ENCODE results near the gene LARGE1. TPM values are rescaled to one million over a fixed set of nuclear protein-coding genes. Genes with fewer than 3 reads are reported as not detected.

Gene LARGE1
- total RNA-seq, 1 experiment from 2014 or later: 1.3 TPM

- ChIA-PET POLR2A (ENCODE audit: unreplicated experiment) (no interaction called here), CTCF (no interaction called here)
- no peaks in the 10 kb centered on the region for H4K20me1 ChIP-seq (ENCODE audit: low read length)
- H3K4me2 ChIP-seq (ENCODE audit: low read length): no peak overlapping the region
- no peak overlapping the region for H3K27ac ChIP-seq (ENCODE audit: low read length)
- intact Hi-C loops (cut with micrococcal nuclease): no loop called here
- no peaks in the 10 kb centered on the region for H3K27me3 ChIP-seq (ENCODE audit: low read length)
- ATAC-seq (no peak), DNase-seq (no peak)
- no peaks in the 10 kb centered on the region for H3K79me2 ChIP-seq (ENCODE audit: low read length)
- no peaks in the 10 kb centered on the region for H3K9me2 ChIP-seq (replicated peaks; ENCODE audit: low read length)
- H3K9ac ChIP-seq (ENCODE audit: low read length): no peak overlapping the region
- no peaks in the 10 kb centered on the region for H3K9me3 ChIP-seq (ENCODE audit: low read length)
- BruUV-seq (replicated peaks): no TSS peak
- no peak overlapping the region for H2AFZ ChIP-seq (ENCODE audit: low read length)
- no peak overlapping the region for H3K4me3 ChIP-seq (ENCODE audit: low read length)
- H3K4me1 ChIP-seq (ENCODE audit: insufficient read depth, low read length): no peaks in the 10 kb centered on the region
- H3K36me3 ChIP-seq (ENCODE audit: low read depth, low read length): no peaks in the 10 kb centered on the region
- no peaks in the 10 kb centered on the region for H3F3A ChIP-seq (ENCODE audit: low read length, unreplicated experiment)
- TF ChIP-seq EZH2 (IDR thresholded peaks at IDR 0.05; ENCODE audit: low read length, unreplicated experiment) (no peak), EZH2phosphoT487 (IDR thresholded peaks at IDR 0.05; ENCODE audit: borderline replicate concordance, low read length) (no peak)
- TF ChIP-seq, protein P1, sequence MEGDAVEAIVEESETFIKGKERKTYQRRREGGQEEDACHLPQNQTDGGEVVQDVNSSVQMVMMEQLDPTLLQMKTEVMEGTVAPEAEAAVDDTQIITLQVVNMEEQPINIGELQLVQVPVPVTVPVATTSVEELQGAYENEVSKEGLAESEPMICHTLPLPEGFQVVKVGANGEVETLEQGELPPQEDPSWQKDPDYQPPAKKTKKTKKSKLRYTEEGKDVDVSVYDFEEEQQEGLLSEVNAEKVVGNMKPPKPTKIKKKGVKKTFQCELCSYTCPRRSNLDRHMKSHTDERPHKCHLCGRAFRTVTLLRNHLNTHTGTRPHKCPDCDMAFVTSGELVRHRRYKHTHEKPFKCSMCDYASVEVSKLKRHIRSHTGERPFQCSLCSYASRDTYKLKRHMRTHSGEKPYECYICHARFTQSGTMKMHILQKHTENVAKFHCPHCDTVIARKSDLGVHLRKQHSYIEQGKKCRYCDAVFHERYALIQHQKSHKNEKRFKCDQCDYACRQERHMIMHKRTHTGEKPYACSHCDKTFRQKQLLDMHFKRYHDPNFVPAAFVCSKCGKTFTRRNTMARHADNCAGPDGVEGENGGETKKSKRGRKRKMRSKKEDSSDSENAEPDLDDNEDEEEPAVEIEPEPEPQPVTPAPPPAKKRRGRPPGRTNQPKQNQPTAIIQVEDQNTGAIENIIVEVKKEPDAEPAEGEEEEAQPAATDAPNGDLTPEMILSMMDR (conservative IDR thresholded peaks at IDR 0.05; ENCODE audit: low read depth, low read length): no peak
These were observed 236.2 kb downstream of the LARGE1 start for GRCh38 chr22:33684087-33684486.

GRCh38 chr22:33682927-33683326 is 237.3 kb downstream of the LARGE1 start:
- Histone ChIP-seq H3K79me2 (ENCODE audit: low read length) (no peaks in the 10 kb centered on the region), H3K27me3 (ENCODE audit: low read length) (no peaks in the 10 kb centered on the region), H3K4me1 (ENCODE audit: insufficient read depth, low read length) (no peaks in the 10 kb centered on the region), H3K9me3 (ENCODE audit: low read length) (no peaks in the 10 kb centered on the region), H2AFZ (ENCODE audit: low read length) (no peak overlapping the region), H3K36me3 (ENCODE audit: low read depth, low read length) (no peaks in the 10 kb centered on the region), H3K4me2 (ENCODE audit: low read length) (no peak overlapping the region), H3K9me2 (replicated peaks; ENCODE audit: low read length) (no peaks in the 10 kb centered on the region), H3K4me3 (ENCODE audit: low read length) (no peak overlapping the region), H4K20me1 (ENCODE audit: low read length) (no peaks in the 10 kb centered on the region), H3K27ac (ENCODE audit: low read length) (no peak overlapping the region), H3F3A (ENCODE audit: low read length, unreplicated experiment) (no peaks in the 10 kb centered on the region), H3K9ac (ENCODE audit: low read length) (no peak overlapping the region)
- POLR2A ChIA-PET (ENCODE audit: unreplicated experiment): no interaction called here
- intact Hi-C loops (cut with micrococcal nuclease): no loop called here
- ATAC-seq (no peak), DNase-seq (no peak)
- CTCF ChIA-PET: no interaction called here
- TF ChIP-seq EZH2phosphoT487 (IDR thresholded peaks at IDR 0.05; ENCODE audit: borderline replicate concordance, low read length): no peak
- no TSS peak for BruUV-seq (replicated peaks)

- H3K36me3 ChIP-seq (ENCODE audit: low read depth, low read length): no peaks in the 10 kb centered on the region
- H3K9me3 ChIP-seq (ENCODE audit: low read length): no peaks in the 10 kb centered on the region
- no peaks in the 10 kb centered on the region for H4K20me1 ChIP-seq (ENCODE audit: low read length)
- TF ChIP-seq, protein P1 (conservative IDR thresholded peaks at IDR 0.05; ENCODE audit: low read depth, low read length): no peak
- no peak for TF ChIP-seq EZH2phosphoT487 (IDR thresholded peaks at IDR 0.05; ENCODE audit: borderline replicate concordance, low read length)
- no peak for TF ChIP-seq EZH2 (IDR thresholded peaks at IDR 0.05; ENCODE audit: low read length, unreplicated experiment)
- no peaks in the 10 kb centered on the region for H3K27me3 ChIP-seq (ENCODE audit: low read length)
- DNase-seq (no peak), ATAC-seq (no peak)
- H3F3A ChIP-seq (ENCODE audit: low read length, unreplicated experiment): no peaks in the 10 kb centered on the region
- H3K79me2 ChIP-seq (ENCODE audit: low read length): no peaks in the 10 kb centered on the region
- no peaks in the 10 kb centered on the region for H3K4me1 ChIP-seq (ENCODE audit: insufficient read depth, low read length)
- no peak overlapping the region for H3K4me2 ChIP-seq (ENCODE audit: low read length)
- intact Hi-C loops (cut with micrococcal nuclease): no loop called here
- no TSS peak for BruUV-seq (replicated peaks)
- no peak overlapping the region for H3K4me3 ChIP-seq (ENCODE audit: low read length)
- H3K27ac ChIP-seq (ENCODE audit: low read length): no peak overlapping the region
- no peaks in the 10 kb centered on the region for H3K9me2 ChIP-seq (replicated peaks; ENCODE audit: low read length)
- no peak overlapping the region for H3K9ac ChIP-seq (ENCODE audit: low read length)
- no peak overlapping the region for H2AFZ ChIP-seq (ENCODE audit: low read length)
- ChIA-PET POLR2A (ENCODE audit: unreplicated experiment) (no interaction called here), CTCF (no interaction called here)
These were observed 239.6 kb downstream of the LARGE1 start for GRCh38 chr22:33680632-33681031.
